Measurements from ENCODE around the gene ZNF668.

ZNF668 gene

GRCh38 chr16:31071861-31072260, 2.2 kb downstream of the ZNF668 start:
- DNase-seq (ENCODE audit: low read depth): peak; percentile 76

DNA sequence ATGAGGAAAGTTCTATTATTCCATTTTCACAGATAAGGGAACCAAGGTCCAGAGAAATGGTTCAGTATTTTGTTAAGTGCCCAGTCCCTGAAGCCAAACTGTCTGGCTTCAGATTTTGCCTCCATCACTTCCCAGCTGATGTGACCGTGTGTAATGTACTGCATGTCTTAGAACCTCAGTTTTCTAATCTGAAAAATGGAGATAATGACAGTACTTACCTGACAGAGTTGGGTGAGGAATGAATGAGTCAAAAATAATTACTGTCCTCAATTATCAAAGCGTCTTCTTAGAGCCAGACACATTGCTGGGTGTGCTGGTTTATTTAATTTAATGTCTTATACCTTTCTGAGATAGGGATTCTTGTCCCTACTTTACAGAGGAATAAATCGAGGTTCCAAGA, 6.7 kb downstream of the ZNF668 start:
- no peak for TF ChIP-seq CTCF (IDR thresholded peaks at IDR 0.05; ENCODE audit: control insufficient read depth, insufficient read depth, low read depth, low read length, missing control alignments)
- H3K4me3 ChIP-seq (ENCODE audit: control insufficient read depth, low read depth, low read length): no peak overlapping the region
- DNase-seq (ENCODE audit: low read depth): no peak

More at GRCh38 chr16:31071861-31072260, 2.2 kb downstream of the ZNF668 start:
- TF ChIP-seq CTCF (IDR thresholded peaks at IDR 0.05; ENCODE audit: control insufficient read depth, insufficient read depth, low read depth, low read length, missing control alignments): no peak
- H3K4me3 ChIP-seq (ENCODE audit: control insufficient read depth, low read depth, low read length): peak overlapping the region; percentile 95

GRCh38 chr16:31064882-31065461, 9.1 kb downstream of the ZNF668 start:
- no peak for TF ChIP-seq CTCF (IDR thresholded peaks at IDR 0.05; ENCODE audit: control insufficient read depth, insufficient read depth, low read depth, low read length, missing control alignments)
- no peak overlapping the region; the same call in none of the 2 replicates for H3K4me3 ChIP-seq (ENCODE audit: control insufficient read depth, low read depth, low read length)
- peak; percentile 86 for DNase-seq (ENCODE audit: low read depth)

DNA sequence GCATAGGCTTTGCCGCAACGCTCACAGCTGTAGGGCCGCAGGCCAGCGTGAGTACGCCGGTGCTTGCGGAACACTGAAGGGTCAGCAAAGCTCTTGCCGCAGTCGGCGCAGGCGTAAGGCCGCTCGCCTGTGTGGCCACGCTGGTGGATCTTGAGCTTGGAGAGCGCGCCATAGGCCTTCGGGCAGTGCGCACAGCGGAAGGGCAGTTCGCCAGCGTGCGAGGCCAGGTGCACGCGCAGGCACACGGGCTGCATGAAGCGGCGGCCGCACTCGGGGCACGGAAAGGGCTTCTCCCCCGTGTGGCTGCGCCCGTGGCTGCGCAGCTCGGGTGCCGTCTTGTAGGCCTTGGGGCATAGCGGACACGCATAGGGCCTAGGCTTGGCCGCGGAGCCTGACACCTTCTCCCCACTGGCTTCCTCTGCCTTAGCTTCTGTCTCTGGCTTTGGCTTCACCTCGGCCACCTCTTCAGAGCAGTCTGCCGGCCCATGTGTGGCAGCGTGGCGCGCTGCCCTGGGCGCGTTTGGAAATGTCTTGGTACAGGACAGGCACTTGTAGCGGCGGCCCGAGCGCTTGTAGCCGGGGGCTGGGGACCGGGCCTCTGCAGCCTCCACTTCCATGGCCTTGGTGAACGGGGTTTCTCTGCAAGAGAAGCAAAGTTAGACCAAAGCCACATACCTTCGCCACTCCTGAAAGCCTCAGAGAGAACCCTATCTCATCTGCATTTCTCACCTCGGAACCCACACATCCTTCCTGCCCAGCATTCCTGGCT, 10.0 kb downstream of the ZNF668 start:
- no peak for DNase-seq (ENCODE audit: low read depth)
- no peak for TF ChIP-seq CTCF (IDR thresholded peaks at IDR 0.05; ENCODE audit: control insufficient read depth, insufficient read depth, low read depth, low read length, missing control alignments)
- H3K4me3 ChIP-seq (ENCODE audit: control insufficient read depth, low read depth, low read length): no peak overlapping the region

DNA sequence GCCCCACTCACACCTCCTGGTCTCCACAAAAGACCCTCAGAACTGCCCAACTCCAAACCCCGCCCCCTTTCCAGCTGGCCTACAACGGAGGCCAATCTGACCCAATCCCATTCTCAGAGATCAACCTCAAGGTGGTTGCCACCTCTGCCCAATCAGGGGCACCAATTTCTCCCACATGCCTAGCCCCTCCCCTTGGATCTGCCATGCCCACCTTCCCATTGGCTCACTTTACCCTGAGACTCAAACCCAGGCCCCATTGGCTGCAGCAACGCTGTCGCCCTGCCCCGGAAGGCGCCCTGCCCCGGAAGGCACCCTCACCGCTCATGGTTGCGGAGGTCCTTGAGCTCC, 10.6 kb downstream of the ZNF668 start:
- DNase-seq (ENCODE audit: low read depth): no peak
- H3K4me3 ChIP-seq (ENCODE audit: control insufficient read depth, low read depth, low read length): no peak overlapping the region
- TF ChIP-seq CTCF (IDR thresholded peaks at IDR 0.05; ENCODE audit: control insufficient read depth, insufficient read depth, low read depth, low read length, missing control alignments): no peak

GRCh38 chr16:31061813-31062440, 12.1 kb downstream of the ZNF668 start:
- no peak overlapping the region for H3K4me3 ChIP-seq (ENCODE audit: control insufficient read depth, low read depth, low read length)
- no peak for DNase-seq (ENCODE audit: low read depth)
- no peak for TF ChIP-seq CTCF (IDR thresholded peaks at IDR 0.05; ENCODE audit: control insufficient read depth, insufficient read depth, low read depth, low read length, missing control alignments)
